Neuron (in vitro differentiated cells): ENCODE measurements around the gene PSMB11.
A peak's percentile ranks its signal among the peaks of the same experiment; 100 is the strongest.

Experiments
- H2AFZ ChIP-seq: one replicate; pipeline ENCODE4 v1.6.1; 2013; ENCODE audit warnings: low read depth, mild to moderate bottlenecking, inconsistent platforms, low read length, moderate library complexity
- H3K27me3 ChIP-seq: one replicate; pipeline ENCODE4 v1.6.1; 2013; ENCODE audit warnings: low read length; ENCODE audit not compliant: insufficient read depth
- H3K36me3 ChIP-seq: one replicate; pipeline ENCODE4 v1.6.1; 2013; ENCODE audit warnings: low read length; ENCODE audit not compliant: insufficient read depth
- H3K4me1 ChIP-seq: one replicate; pipeline ENCODE4 v1.6.1; 2013; ENCODE audit warnings: low read length; ENCODE audit not compliant: insufficient read depth
- H3K4me3 ChIP-seq: 2 replicates; pipeline ENCODE4 v1.5.1; 2013; ENCODE audit warnings: mild to moderate bottlenecking, low read length, moderate library complexity
- H3K9me3 ChIP-seq: one replicate; pipeline ENCODE4 v1.6.1; 2013; ENCODE audit warnings: low read length

PSMB11 gene

DNA sequence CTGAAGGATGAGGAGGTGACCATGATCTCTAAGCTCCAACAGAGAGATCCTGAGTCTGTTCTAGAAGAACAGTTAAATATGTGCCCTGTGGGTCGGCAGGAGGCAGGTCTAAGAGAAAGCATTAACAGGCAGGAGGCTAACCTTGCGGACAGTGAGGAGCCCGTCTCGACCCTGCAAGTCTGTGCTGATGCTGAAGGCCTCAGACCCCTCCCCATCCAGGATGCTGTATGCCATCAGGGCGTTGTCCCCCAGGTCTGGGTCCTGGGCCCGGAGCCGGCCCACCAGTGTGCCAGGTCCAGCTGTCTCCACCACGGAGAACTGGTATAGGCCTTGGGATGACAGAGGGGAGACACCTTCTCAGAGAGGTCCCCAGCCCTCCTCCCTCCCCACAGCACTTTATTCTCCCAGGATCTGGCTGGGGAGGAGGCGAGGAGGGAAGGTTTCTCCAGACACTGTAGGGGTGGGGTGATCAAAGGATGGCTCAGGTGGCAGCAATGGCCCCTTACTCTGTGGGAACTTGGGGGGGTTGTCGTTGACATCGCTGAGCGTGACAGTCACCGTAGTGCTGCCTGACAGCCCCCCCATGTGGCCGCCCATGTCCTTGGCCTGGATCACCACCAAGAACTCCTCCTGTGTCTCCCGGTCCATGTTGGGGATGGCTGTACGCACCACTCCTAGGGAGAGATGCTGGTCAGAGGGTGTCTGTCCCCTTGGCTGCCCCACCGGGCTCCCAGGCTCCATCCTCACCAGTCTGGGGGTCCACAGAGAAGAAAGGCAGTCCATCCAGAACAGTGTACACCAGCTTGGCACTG lies 12.2 kb downstream of the PSMB11 start:
- Histone ChIP-seq H2AFZ (no peak overlapping the region), H3K4me1 (peaks cover 16% of the 10 kb centered on the region), H3K4me3 (no peak overlapping the region), H3K36me3 (peaks cover 44% of the 10 kb centered on the region), H3K27me3 (no peaks in the 10 kb centered on the region), H3K9me3 (no peaks in the 10 kb centered on the region)

- Histone ChIP-seq H3K4me3 (no peak overlapping the region), H3K27me3 (no peaks in the 10 kb centered on the region), H3K4me1 (peaks cover 16% of the 10 kb centered on the region), H3K9me3 (no peaks in the 10 kb centered on the region), H2AFZ (no peak overlapping the region), H3K36me3 (peaks cover 43% of the 10 kb centered on the region)
These were observed 13.1 kb downstream of the PSMB11 start for GRCh38 chr14:23055147-23055550.

DNA sequence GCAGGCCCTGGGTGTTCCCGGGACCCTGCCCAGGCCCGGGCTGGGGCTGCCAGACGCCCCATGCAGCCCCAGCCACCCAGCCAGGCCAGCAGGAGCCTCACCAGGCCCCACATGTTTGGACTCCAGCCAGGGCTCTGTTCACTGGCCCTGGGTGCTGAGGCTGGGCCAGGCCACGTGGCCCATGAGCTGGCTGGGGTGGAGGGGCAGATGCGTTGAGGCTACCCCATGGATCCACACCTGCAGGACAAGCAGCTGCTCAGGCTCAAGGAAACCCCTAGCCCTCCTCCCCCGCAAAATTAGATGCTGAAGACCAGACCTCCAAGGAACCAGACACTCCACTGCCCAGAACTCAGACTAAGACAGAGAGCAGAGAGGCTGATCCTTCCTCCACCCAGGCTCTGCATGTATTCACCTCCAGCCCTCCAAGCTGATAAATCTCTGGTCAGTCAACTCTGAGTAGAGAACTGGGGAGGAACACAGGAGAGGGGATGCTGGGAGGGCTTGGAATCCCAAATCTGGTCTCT lies 13.7 kb downstream of the PSMB11 start:
- Histone ChIP-seq H2AFZ (no peak overlapping the region), H3K4me3 (no peak overlapping the region), H3K9me3 (no peaks in the 10 kb centered on the region), H3K27me3 (no peaks in the 10 kb centered on the region), H3K36me3 (peaks cover 40% of the 10 kb centered on the region), H3K4me1 (peaks cover 16% of the 10 kb centered on the region)

DNA sequence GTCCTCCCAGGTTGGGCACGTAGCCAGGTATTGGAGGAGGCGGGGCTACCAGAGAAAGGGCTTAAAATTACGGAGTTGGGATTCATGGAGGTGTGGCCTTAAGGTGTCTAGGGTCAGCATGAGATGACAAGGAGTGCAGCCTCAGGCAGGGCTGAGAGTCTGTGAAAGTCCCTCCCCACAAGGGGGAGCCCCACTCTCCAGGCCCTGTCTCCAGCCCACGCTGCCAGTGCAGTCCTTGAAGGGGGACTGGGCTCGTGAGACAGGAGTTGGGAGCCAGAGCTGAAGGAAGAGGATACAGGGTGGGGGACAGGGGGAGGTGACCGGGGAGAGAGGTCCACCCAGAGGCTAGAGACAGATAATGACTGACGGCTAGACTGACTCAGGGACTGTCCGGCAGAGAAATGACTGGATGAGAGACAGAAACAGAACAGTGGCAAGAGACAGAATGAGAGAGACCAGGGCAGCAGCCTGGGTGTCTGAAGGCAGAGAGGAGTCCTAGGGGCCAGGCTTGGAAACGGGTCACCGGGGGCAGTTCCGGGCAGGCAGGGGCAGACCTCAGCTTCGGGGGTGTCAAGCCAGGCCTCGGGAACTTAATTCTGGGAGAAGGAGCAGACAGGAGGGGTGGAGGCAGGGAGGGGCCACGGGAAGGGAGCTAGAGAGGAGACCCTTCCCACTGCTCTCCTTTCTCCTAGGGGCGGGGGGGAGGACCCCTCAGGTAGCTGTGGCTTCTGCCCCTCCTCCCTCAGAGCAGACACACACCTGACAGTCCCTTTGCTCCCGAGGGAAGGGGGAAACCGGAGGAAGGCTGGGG lies 14.3 kb downstream of the PSMB11 start:
- no peaks in the 10 kb centered on the region for H3K9me3 ChIP-seq
- peak overlapping the region; percentile 65 for H3K4me3 ChIP-seq
- peaks cover 16% of the 10 kb centered on the region for H3K4me1 ChIP-seq
- peaks cover 42% of the 10 kb centered on the region for H3K36me3 ChIP-seq
- no peaks in the 10 kb centered on the region for H3K27me3 ChIP-seq
- H2AFZ ChIP-seq, result peak overlapping the region; percentile 51

GRCh38 chr14:23056956-23057756 lies 15.1 kb downstream of the PSMB11 start, which contains the start of gene CDH24:
Gene CDH24 (minus strand): TSS chr14:23057520. CDS start chr14:23055733, 1,787 bp downstream.
- Histone ChIP-seq H3K9me3 (no peaks in the 10 kb centered on the region), H3K4me1 (peaks cover 16% of the 10 kb centered on the region), H3K36me3 (peaks cover 45% of the 10 kb centered on the region), H2AFZ (peak within 1 kb of the TSS; percentile 51), H3K4me3 (peak within 1 kb of the TSS; percentile 65), H3K27me3 (no peaks in the 10 kb centered on the region)

DNA sequence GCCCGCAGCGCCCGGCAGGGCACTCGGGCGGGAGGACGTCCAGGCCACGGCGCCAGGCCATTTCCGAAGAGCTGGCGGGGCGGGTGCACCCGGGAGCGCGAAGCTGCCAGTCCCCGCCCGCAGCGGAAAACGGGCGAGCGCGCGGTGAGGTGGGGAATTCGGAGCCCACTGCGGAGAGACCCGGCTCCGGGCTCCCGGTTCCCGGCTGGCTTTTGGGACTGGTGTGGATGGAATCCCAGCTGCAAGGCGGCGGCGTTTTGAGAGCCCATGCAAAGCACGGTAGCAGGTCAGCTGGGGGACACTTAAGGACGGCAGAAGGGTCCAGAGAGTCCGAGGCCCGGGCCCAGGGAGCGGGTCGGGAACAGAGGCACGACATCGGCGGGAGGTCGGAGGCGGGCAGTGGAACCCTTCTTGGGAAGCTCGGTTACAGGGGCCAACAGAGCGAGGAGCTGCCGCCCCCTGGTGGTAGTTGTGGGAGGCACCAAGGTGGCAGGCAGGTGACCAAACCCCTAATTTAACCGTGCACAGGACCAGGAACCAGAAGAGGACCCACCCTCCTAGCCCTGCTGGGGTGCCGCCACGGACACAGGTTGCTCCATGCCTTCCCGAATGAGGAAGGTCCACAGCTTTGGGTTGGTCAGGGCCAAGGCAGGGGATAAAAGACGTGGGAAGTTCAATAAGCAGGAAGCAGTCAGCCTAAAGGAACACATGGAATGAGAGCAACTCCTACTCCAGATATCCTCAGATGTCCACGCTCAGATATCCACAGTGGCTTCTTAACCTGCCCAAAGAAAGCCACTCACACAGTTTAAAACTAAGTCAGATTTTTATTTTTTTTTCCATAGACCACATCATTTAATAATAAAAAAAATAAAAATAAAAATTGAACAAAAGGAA lies 16.0 kb downstream of the PSMB11 start:
- Histone ChIP-seq H3K27me3 (no peaks in the 10 kb centered on the region), H3K4me1 (peaks cover 16% of the 10 kb centered on the region), H2AFZ (no peak overlapping the region), H3K9me3 (no peaks in the 10 kb centered on the region), H3K36me3 (peaks cover 52% of the 10 kb centered on the region), H3K4me3 (peak overlapping the region; percentile 65)

DNA sequence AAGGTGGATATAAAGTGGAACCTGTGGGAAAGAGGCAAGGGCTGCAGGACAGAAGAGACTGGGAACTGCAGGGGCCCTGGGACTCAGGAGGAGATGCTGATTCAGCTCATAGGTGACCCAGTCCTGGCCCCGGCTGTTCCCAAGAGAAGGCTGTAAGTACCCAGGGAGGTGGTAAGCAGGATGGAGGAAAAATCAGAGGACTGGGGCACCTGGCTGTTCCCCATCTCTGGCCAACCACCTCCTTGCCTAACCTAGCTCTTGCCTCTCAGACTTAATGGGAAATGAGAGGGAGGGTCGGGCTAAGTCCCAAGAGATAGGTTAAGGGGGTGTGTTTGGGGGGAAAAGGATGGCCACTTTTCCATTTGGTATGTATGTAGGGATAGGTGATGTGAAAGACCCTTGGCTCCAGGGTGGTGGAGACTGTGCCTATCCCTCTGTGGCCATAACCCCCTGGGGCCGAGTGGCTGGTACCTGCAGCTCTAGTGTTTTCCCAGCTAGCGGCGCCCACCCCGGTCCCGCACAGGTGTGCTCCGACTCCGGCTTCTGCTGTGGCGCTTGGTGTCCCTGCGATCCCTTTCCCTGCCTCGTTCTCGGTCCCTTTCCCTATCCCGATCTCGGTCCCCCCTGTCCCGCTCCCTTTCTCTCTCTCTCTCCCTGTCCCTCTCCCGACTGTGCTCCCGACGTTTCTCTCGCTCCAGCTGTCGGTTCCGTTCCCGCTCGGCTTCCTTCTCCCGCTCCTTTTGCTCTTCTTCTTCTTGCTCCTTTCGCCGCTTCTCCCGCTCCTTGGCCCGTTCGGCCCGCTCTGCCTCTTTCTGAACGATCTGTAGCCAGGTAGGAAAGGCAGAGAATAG lies 16.9 kb downstream of the PSMB11 start:
- Histone ChIP-seq H3K4me1 (peaks cover 16% of the 10 kb centered on the region), H3K36me3 (peaks cover 52% of the 10 kb centered on the region), H3K27me3 (no peaks in the 10 kb centered on the region), H2AFZ (no peak overlapping the region), H3K4me3 (no peak overlapping the region), H3K9me3 (no peaks in the 10 kb centered on the region)

GRCh38 chr14:23060536-23061260 lies 18.7 kb downstream of the PSMB11 start:
- Histone ChIP-seq H2AFZ (no peak overlapping the region), H3K9me3 (no peaks in the 10 kb centered on the region), H3K27me3 (no peaks in the 10 kb centered on the region), H3K36me3 (peaks cover 65% of the 10 kb centered on the region), H3K4me1 (peaks cover 16% of the 10 kb centered on the region), H3K4me3 (no peak overlapping the region)

- H3K9me3 ChIP-seq, result no peaks in the 10 kb centered on the region
- H3K4me1 ChIP-seq, result peaks cover 4% of the 10 kb centered on the region
- no peak overlapping the region for H3K4me3 ChIP-seq
- no peaks in the 10 kb centered on the region for H3K27me3 ChIP-seq
- H3K36me3 ChIP-seq, result peaks cover 77% of the 10 kb centered on the region
- H2AFZ ChIP-seq, result no peak overlapping the region
These were observed 20.0 kb downstream of the PSMB11 start for GRCh38 chr14:23062002-23062401.

- peaks cover 8% of the 10 kb centered on the region for H3K4me1 ChIP-seq
- peaks cover 89% of the 10 kb centered on the region for H3K36me3 ChIP-seq
- H2AFZ ChIP-seq, result no peak overlapping the region
- H3K9me3 ChIP-seq, result no peaks in the 10 kb centered on the region
- no peak overlapping the region for H3K4me3 ChIP-seq
- H3K27me3 ChIP-seq, result no peaks in the 10 kb centered on the region
These were observed 21.6 kb downstream of the PSMB11 start for GRCh38 chr14:23063601-23064000.

GRCh38 chr14:23066368-23066767 lies 24.4 kb downstream of the PSMB11 start:
- H3K4me3 ChIP-seq, result no peak overlapping the region
- H3K9me3 ChIP-seq, result no peaks in the 10 kb centered on the region
- no peaks in the 10 kb centered on the region for H3K27me3 ChIP-seq
- H2AFZ ChIP-seq, result no peak overlapping the region
- peaks cover 26% of the 10 kb centered on the region for H3K4me1 ChIP-seq
- H3K36me3 ChIP-seq, result peaks cover 74% of the 10 kb centered on the region
